ENCODE measurements around the gene NTM.

Gene NTM

GRCh38 chr11:132087148-132087547, 716.7 kb downstream of the NTM start:
- no peak for DNase-seq (ENCODE audit: low read depth in 1 of 2, low spot score in 1 of 2)

GRCh38 chr11:132088551-132088950, 718.1 kb downstream of the NTM start:
- no peak for DNase-seq (ENCODE audit: low read depth in 1 of 2, low spot score in 1 of 2)

DNA sequence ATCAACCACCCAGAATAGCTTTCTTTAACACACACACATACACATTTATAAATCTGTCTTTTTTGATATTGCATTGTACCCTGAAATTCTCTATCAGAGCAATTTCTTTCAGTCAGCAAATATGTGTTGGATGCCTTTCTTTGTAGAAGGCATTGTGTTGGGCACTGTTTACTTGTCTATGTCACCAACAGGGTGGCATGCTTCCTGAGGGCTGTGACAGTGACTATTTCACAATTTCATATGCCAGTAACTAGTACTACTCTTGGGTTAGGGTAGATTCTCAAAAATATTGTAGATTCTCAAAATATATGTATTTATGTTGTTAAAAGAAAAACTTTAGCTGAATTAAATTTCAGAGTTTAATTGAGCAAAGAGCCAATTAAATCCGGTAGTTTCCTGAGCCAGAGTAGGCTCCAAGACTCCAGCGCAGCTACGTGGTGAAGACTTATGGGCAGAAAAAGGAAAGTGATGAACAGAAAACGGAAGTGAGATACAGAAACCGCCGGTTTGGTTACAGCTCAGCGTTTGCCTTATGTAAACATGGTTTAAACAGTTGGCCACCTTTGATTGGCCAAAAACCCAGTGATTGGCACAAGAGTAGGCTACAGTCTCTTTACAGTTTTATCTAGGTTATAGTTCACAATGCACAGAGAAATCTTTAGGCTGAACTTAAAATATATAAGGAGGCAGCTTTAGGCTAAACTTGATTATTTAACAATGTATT, 723.3 kb downstream of the NTM start:
- DNase-seq (ENCODE audit: low read depth in 1 of 2, low spot score in 1 of 2): no peak

GRCh38 chr11:132094598-132094997, 724.2 kb downstream of the NTM start:
- DNase-seq (ENCODE audit: low read depth in 1 of 2, low spot score in 1 of 2): no peak

DNA sequence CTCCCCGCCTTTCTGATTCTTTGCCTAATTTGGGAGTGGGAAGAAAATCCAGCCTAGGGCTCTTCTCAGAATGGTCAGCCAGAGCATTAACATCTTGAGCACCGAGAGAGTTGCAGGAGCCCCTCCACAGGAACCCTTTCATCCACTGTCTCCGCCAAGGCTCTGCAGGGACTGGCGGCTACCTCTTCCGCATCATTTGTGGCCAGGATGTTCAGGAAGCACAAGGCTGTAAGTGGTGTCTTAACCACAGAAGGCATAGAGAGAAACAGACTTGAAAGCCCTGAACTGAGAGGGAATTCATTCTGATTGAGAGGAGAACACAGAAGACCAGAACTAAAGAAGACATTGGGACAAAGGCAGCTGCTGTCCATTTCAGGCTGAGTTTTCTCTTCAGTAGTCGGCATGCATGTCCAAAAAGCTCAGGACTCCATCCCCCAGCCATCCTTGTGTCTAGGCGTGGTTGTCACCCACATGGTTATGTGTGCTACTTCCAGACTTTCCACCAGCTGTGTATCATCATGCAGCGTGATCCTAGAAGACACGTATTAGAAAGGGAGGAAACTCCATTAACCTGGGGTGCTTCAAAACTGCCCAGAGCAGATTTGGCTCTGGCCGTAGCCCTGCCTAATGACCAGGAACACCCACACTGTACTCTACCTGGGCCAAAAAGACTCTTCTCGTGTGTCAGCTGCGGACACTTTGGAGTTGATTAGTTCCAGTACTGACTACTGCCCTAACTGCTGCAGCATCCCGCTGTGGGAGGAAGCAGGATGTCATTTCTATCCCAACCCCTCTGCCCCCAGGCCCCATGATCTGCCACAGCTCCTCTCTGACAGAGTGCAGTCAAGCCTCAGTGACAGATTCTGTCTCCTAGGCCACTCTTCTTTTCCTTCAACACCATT, 725.1 kb downstream of the NTM start:
- DNase-seq (ENCODE audit: low read depth in 1 of 2, low spot score in 1 of 2): no peak

DNA sequence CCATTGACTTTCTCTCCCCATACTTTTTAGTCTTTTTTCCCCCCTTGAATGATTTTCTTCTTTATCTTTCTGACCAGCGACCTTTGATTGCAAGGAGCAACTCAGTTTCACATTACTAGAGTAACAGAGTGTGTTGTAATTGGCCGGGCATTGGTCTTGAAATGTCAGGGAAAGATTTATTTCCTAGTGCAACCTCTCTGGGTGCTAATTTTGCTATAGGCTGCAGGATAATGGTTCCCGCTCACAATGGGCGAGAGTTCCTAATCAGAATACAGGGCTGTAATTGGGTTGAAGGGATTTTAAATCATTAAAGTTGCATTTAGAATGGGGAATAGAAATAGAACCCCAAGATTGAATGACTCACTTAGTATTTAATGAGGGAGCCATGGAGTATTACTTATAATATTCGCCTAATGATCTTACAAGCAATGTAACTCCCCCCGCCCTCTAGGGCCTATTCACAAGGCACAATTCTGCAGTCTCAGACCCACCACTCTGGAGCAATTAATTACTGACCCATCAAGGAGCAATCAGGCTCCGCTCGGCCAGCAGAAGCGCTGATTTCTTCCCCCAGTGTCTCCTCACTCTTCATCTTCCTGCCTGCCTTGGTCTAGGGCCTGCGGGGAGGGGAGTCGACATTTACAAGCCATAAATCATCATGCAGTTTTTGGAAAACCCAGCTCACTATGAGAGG, 725.9 kb downstream of the NTM start:
- no peak for DNase-seq (ENCODE audit: low read depth in 1 of 2, low spot score in 1 of 2)

- no peak for DNase-seq (ENCODE audit: low read depth in 1 of 2, low spot score in 1 of 2)
Measured at GRCh38 chr11:132099692-132100091, 729.3 kb downstream of the NTM start.

- no peak for DNase-seq (ENCODE audit: low read depth in 1 of 2, low spot score in 1 of 2)
Measured at GRCh38 chr11:132100583-132100982, 730.2 kb downstream of the NTM start.

DNA sequence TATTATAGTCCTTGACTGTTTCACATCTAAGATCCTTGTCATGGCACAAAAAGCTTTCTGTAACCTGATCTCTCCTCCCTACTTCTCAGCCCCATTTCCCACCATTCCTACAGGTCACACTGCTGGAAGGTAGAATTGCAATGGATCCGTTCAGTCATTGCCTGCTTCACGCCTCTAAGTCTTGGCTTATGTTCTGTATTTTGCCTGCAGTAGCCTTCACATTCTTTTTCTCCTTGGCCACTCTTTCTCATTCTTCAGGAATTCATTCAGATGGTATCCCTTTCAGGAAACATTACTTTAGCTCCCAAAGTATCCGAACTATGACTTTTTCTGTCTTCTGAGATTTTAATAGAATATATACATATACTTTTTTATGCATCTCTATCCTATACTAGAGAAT, 731.5 kb downstream of the NTM start:
- no peak for DNase-seq (ENCODE audit: low read depth in 1 of 2, low spot score in 1 of 2)

DNA sequence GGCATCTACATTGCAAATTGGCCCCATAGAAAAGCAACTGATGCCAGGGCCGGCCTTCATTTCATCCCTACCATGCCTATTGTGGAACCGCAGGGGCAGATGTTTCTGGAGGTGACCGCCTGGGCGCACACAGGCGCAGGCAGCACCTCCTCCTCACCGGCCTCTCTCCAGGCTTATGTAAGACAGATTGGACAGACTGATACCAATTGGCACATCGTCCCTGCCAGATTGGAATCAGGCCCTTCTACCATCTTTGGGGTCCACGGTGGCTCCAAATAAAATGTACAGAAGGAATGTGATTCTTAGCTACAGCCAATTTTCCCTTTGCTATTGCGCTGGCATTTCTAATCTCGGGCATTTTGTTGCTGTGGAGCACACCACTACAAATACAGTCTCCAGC, 732.6 kb downstream of the NTM start:
- DNase-seq (ENCODE audit: low read depth in 1 of 2, low spot score in 1 of 2): no peak

DNA sequence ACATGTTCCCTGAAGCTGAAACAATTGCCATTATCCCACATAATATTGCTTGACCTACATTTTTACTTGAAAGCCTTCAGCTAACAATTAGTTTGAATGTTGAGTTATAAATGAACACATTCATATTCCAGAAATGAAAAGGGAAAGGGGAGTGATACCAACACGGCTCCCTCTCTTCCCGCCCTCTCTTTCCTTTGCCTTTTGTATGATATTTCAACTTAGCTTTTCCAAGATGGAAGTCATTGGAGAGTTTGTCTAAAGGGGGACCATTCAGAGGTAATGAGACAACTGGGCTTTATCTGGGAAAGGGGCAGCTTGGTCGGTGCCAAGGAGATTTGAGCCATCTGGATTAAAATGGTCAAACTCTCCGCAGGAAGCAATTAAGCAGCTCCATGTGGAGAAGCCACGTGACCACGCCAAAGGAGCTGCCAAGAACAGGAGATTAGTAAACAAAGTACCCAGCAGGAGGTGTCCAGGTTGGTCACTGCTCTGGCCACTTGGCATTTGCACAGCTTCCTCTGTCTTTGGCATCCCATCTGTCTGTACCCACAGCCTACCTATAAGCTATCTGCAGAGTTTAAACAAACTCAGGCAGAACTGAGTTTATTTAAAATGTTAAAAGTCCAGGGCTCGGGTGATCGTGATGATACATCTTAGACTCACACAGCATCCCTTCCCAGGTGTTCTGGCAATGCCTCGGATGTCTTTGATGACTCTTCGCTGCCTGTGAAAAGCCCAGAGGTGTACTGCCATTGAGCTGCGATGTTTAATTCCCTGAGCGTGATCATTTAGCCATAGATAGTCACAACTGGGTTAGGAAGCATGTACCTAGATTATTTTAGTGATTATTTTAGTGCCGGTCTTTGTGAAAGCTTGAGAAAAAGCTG, 735.9 kb downstream of the NTM start:
- no peak for DNase-seq (ENCODE audit: low read depth in 1 of 2, low spot score in 1 of 2)

GRCh38 chr11:132111316-132111715, 740.9 kb downstream of the NTM start:
- DNase-seq (ENCODE audit: low read depth in 1 of 2, low spot score in 1 of 2): no peak

- no peak for DNase-seq (ENCODE audit: low read depth in 1 of 2, low spot score in 1 of 2)
Measured at GRCh38 chr11:132111838-132112237, 741.4 kb downstream of the NTM start.

DNA sequence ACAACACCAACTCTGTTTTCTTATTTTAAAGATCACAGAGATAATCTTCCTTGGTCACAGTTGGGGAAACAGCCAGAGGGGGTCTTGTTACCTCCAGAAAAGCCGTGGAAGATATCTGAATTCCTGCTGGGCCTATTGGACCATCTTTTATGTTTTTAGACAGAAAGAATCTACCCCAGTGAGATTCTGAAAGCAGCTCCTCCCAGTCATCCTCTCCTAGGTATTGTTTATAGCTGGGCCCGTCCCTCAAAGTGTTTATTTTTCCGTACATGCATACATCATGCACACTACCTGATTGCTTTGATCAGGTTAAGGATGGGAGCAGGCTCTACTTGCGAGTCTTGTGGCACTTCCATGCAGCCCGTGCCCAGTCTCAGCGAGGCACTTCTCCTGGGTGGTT, 742.4 kb downstream of the NTM start:
- DNase-seq (ENCODE audit: low read depth in 1 of 2, low spot score in 1 of 2): no peak

DNA sequence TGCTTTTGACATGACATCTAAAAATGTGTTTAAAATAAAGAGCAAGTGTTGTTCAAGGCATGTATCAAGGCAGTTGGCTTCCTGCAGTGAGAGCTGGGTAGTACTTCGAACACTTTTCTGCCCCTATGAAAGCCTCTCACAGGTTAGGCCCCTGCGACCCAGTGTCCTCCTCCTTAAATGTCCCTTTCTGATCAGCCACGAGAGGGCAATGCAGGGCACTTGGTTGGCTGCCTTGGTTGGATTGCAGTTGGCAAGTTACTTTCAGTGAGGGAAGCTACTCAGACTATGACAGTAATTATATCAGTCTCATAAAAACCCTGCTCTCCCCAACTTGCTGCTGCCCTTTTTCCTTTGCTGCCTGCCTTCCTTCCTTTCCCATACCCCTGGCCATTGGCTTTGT, 743.8 kb downstream of the NTM start:
- DNase-seq (ENCODE audit: low read depth in 1 of 2, low spot score in 1 of 2): no peak

DNA sequence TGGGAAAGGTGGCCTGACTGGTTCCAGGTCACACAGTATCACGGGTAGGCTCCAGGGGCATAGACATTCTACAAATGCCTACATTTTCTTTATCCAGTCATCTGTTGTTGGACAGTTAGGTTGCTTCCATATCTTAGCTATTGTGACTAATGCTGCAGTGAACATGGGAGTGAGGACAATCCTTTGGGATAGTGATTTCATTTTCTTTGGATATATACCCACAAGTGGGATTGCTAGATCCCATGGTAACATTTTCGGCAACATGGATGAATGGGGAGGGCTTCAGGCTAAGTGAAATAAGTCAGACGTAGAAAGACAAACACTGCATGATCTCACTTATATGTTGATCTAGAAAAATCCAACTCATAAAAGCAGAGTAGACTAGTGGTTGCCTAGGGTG, 744.3 kb downstream of the NTM start:
- no peak for DNase-seq (ENCODE audit: low read depth in 1 of 2, low spot score in 1 of 2)

GRCh38 chr11:132115454-132115853, 745.0 kb downstream of the NTM start:
- DNase-seq (ENCODE audit: low read depth in 1 of 2, low spot score in 1 of 2): no peak

DNA sequence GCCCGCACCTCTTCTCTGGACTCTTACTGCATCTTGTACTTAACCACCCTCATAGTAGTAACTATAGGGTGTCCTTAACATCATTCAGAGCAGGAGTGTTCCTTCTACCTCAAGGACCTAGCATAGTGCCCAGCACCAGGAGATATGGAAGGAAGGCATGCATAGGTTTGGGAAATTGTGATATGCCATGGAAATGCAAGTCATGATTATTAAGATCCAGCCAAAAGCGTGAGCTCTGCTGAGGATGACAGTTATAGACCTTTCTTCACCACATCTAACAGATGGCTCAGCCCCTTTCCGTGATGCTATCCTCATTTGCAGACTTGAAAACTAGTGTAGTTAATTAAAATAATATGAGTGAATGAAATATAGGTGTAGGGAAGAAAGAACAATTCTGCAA, 746.1 kb downstream of the NTM start:
- DNase-seq (ENCODE audit: low read depth in 1 of 2, low spot score in 1 of 2): no peak

- DNase-seq (ENCODE audit: low read depth in 1 of 2, low spot score in 1 of 2): no peak
Measured at GRCh38 chr11:132118661-132119060, 748.2 kb downstream of the NTM start.

DNA sequence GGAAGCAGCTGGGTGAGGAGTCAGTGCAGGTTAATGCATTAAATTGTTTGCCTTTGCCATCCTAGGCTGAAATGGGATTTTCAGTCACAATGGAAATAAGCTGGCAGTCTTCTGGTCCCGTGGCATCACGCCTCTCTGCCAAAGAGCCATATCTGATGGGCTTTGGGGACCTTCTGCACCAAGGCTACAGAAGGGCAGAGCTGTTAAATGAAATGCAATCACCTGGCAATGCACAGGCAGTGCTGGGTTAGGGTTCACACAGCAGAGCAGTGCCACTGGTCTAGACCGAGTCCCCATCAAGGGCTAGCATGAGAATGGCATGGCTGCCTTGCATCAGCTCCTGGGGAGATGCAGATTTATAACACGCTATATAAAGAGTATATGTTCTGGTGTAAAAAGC, 749.2 kb downstream of the NTM start:
- no peak for DNase-seq (ENCODE audit: low read depth in 1 of 2, low spot score in 1 of 2)

DNA sequence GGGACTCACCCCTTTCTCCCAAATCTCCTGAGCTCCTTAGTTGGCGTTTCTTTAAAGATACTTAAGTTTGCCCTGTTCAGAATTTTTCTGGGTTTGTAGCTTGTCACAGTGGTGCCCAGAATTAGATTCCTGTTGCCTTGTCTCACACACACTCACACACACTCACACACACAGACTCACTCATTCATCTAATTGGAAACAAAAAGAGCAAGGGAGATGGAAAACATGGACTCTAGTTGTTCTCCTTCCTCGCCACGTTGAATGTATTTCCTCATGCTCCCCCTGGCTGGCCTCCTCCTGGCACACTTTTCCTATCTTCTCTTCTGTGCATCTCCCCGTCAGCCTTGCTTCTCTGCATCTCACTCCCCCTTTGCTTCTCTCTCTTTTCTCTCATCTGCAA, 752.3 kb downstream of the NTM start:
- no peak for DNase-seq (ENCODE audit: low read depth in 1 of 2, low spot score in 1 of 2)
